ENCODE results near the gene UGT1A1.

- TF ChIP-seq POLR2A (IDR thresholded peaks at IDR 0.05; ENCODE audit: low read depth, low read length) = no peak
- no peak for TF ChIP-seq POLR2AphosphoS5 (IDR thresholded peaks at IDR 0.05; ENCODE audit: low read depth, low read length)
- TF ChIP-seq POU2F2 (IDR thresholded peaks at IDR 0.05; ENCODE audit: low read depth, low read length) = no peak
- TF ChIP-seq SPI1 (IDR thresholded peaks at IDR 0.05; ENCODE audit: low read depth, low read length) = no peak
Measured at GRCh38 chr2:233711312-233712008, 48.6 kb upstream of the UGT1A1 start.

Measured in GM12891 (cell line).